BE2C (cell line): Measurements from ENCODE around the gene STAC2.

ENCODE experiments used
- DNase-seq: peaks from one replicate; pipeline ENCODE4 v3.0.0-alpha.2; 2020
- H3K27me3 ChIP-seq: fragments of 250-450 bp; sonication (Bioruptor Pico); 2 replicates; pipeline ENCODE4 v1.5.1; 2020; ENCODE audit warnings: mild to moderate bottlenecking
- H3K36me3 ChIP-seq: fragments of 250-450 bp; sonication (Bioruptor Pico); 2 replicates; pipeline ENCODE4 v1.5.1; 2020; ENCODE audit warnings: mild to moderate bottlenecking
- H3K4me1 ChIP-seq: fragments of 250-450 bp; sonication (Bioruptor Pico); 2 replicates; pipeline ENCODE4 v1.5.1; 2020
- H3K4me3 ChIP-seq: 2 replicates; pipeline ENCODE4 v1.5.1; 2011; ENCODE audit warnings: low read depth, low read length
- H3K9me3 ChIP-seq: fragments of 250-450 bp; sonication (Bioruptor Pico); 2 replicates; pipeline ENCODE4 v1.5.1; 2020
- TF ChIP-seq, protein P1 (sequence below): IDR thresholded peaks from 2 replicates; pipeline ENCODE4 v1.5.1; 2012; ENCODE audit warnings: mild to moderate bottlenecking, low read depth, low read length

Gene STAC2

DNA sequence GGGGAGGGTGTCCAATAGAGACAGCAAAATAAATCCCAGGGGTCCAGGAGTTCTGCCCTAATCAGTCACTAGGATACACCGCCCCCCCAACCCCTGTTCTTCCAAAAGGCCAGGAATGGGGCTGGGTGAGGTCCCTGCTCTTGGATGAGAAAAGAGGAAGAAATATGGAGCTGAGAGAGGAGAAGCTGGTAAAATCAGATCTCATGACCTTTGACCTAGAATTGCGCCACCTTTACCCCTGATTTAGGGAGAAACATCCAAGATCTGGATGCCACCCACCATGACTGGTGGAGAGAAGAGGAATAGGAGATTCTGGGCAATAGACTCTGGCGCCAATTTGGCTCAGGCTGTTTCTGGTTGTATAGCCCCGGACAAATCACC, 27.6 kb downstream of the STAC2 start:
- Histone ChIP-seq H3K36me3 (peaks cover 34% of the 10 kb centered on the region), H3K9me3 (no peaks in the 10 kb centered on the region), H3K4me1 (peaks cover 10% of the 10 kb centered on the region; the same call in 1 of the 2 replicates), H3K4me3 (peak overlapping the region; percentile 77), H3K27me3 (no peaks in the 10 kb centered on the region)
- TF ChIP-seq, protein P1, sequence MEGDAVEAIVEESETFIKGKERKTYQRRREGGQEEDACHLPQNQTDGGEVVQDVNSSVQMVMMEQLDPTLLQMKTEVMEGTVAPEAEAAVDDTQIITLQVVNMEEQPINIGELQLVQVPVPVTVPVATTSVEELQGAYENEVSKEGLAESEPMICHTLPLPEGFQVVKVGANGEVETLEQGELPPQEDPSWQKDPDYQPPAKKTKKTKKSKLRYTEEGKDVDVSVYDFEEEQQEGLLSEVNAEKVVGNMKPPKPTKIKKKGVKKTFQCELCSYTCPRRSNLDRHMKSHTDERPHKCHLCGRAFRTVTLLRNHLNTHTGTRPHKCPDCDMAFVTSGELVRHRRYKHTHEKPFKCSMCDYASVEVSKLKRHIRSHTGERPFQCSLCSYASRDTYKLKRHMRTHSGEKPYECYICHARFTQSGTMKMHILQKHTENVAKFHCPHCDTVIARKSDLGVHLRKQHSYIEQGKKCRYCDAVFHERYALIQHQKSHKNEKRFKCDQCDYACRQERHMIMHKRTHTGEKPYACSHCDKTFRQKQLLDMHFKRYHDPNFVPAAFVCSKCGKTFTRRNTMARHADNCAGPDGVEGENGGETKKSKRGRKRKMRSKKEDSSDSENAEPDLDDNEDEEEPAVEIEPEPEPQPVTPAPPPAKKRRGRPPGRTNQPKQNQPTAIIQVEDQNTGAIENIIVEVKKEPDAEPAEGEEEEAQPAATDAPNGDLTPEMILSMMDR: no peak
- DNase-seq: no peak

DNA sequence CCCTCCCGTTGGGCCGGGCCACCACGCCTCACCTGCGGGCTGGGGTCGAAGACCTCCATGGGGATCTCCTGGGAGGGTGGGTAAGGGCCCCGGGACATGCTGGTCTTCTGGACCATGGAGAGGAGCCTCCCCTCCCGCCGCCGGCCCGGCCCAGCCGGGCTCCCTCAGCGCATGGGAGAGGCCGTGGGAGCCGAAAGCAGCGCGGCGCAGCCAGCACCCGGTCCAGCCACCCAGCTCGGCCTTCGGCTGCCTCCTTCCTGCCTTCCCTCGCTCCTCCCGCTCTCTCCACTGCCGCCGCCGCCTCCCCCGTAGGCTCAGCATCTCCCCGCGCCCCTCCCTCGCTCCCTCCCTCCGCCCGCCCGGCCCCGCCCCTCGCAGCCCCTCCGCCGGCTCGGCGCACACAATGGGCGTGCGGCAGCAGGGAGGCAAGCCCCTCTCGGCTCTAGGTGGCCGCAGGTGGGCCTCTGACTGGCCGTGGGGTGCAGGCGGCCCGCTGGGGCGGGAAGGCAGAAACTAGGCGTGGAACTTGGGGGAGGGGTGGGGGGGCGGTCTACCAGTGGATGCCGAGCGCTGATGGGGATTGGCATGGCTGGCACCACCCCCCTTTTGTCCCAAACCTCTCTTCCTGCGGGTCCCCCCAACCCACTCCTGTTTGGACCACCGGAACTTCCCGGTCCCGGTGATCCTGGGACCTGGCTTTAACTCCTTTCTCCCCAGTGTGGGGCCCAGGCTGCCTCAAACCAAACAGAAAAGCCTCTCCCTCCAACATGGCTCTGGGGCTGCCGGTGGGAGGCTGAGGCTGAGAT, 28.2 kb downstream of the STAC2 start, which contains the start of gene CACNB1:
Gene CACNB1 (minus strand): TSS at position 290 of the 806 bp plus-strand sequence. CDS start 174 bp downstream, at position 116.
- peak within 1 kb of the TSS; percentile 77 for H3K4me3 ChIP-seq
- H3K4me1 ChIP-seq: peaks cover 10% of the 10 kb centered on the region; the same call in 1 of the 2 replicates
- H3K36me3 ChIP-seq: peaks cover 29% of the 10 kb centered on the region
- H3K27me3 ChIP-seq: no peaks in the 10 kb centered on the region
- DNase-seq: peak; percentile 91
- no peaks in the 10 kb centered on the region for H3K9me3 ChIP-seq
- TF ChIP-seq, protein P1: no peak

DNA sequence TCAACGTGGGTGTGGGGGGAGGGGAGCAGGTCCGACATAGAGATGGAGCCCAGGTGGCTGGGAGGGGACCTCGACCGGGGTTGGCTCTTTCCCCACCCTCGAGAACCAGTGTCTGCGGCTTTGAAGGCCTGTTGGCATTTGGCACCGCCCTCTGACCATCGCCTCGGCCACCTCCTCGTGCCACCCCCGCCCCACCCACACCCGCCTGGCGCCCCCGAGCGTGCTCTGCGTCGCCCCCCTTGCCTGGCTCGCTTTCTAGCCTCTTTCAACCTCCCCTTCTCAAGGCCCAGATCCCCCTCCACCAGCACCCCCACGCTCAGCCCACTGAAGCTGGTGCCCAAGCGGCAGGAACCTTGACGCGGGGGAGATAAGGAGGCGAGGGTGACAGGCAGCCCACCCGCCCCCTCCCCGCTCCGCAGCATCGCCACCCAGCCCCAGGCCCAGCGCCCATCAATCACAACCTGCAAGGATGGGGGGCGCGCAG, 28.9 kb downstream of the STAC2 start:
- Histone ChIP-seq H3K27me3 (no peaks in the 10 kb centered on the region), H3K36me3 (peaks cover 27% of the 10 kb centered on the region), H3K4me3 (peak overlapping the region; percentile 77), H3K9me3 (no peaks in the 10 kb centered on the region), H3K4me1 (peaks cover 10% of the 10 kb centered on the region; the same call in 1 of the 2 replicates)
- TF ChIP-seq, protein P1: no peak
- peak; percentile 32 for DNase-seq

DNA sequence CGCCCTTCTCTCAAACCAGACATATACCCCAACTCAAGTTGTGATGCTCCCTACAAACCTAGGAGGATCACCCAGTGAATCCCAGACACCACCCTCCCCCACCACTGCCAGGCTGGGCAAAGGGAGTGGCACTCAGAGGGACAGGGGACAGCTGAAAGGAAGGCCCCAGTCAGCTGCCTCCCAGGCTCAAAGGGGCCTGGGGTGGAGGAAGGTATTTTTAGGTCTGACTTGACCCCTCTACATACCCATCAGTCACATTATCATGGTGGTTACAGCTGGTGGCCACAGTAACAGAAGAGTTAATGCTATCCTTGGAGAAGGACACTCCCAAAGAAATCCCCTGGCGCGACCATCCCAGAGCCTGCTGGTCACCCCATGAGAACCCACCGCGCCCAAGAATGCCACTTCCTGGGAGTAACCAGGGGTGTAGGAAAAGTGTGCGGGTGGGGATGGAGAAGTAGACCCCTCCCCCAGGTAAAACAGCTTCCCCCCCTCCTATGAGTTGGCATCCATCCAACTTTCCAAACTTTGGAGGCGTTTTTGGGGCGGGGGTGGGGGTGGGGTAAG, 29.4 kb downstream of the STAC2 start:
- no peak for DNase-seq
- H3K4me3 ChIP-seq: peak overlapping the region; percentile 77
- H3K36me3 ChIP-seq: peaks cover 22% of the 10 kb centered on the region
- peaks cover 8% of the 10 kb centered on the region; the same call in 1 of the 2 replicates for H3K4me1 ChIP-seq
- no peaks in the 10 kb centered on the region for H3K9me3 ChIP-seq
- TF ChIP-seq, protein P1: no peak
- no peaks in the 10 kb centered on the region for H3K27me3 ChIP-seq

DNA sequence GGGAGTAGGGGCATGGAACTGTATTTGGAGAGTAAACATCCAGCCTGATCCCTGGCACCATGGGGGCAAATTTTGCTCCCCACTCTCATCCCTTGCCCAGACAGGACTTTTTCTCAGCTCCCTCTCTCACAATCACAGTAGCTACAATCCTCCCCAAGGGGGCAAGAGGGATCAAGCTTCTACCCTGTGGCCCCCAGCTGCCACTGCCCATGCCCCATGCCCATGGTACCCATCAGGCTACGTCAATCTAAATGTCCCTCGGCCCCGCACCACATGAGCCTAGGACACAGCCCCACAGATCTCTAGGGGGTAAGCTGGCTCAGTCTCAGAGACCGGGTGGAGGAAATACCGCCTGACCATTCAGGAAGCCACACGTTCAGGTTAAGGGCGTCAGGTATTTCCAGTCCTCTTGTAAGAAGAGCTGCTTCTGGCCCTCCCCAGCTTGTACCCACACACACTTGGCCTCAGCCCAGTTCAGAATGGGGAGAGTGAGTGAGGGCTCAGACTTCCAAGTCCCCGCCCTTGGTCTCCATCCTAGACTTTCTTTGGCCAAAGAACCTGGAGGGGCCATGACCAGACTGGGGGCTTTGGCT, 30.1 kb downstream of the STAC2 start:
- peaks cover 17% of the 10 kb centered on the region for H3K36me3 ChIP-seq
- no peaks in the 10 kb centered on the region for H3K9me3 ChIP-seq
- H3K27me3 ChIP-seq: no peaks in the 10 kb centered on the region
- H3K4me3 ChIP-seq: no peak overlapping the region; the same call in 1 of the 2 replicates
- peaks cover 8% of the 10 kb centered on the region; the same call in 1 of the 2 replicates for H3K4me1 ChIP-seq
- no peak for DNase-seq
- TF ChIP-seq, protein P1: no peak
